ACC112 (cell line): ENCODE results near the gene SPOCK1.

Source experiments
- H2AFZ ChIP-seq: fragments of 200-600 bp; sonication (generic); one replicate; pipeline ENCODE4 v1.6.0; 2017; ENCODE audit warnings: antibody characterized with exemption, low read length; ENCODE audit not compliant: unreplicated experiment
- H3K27ac ChIP-seq: fragments of 200-600 bp; sonication (generic); 2 replicates; pipeline ENCODE4 v1.5.1; 2014; ENCODE audit warnings: low read depth, mild to moderate bottlenecking, antibody characterized with exemption, low read length, moderate library complexity
- H3K27me3 ChIP-seq: fragments of 200-600 bp; sonication (generic); 2 replicates; pipeline ENCODE4 v1.6.1; 2014; ENCODE audit warnings: mild to moderate bottlenecking, antibody characterized with exemption, low read length, moderate library complexity, mixed read lengths; ENCODE audit not compliant: insufficient read depth
- H3K36me3 ChIP-seq: fragments of 200-600 bp; sonication (generic); 2 replicates; pipeline ENCODE4 v1.6.1; 2016; ENCODE audit warnings: mild to moderate bottlenecking, antibody characterized with exemption, low read length, moderate library complexity, mixed read lengths; ENCODE audit not compliant: insufficient read depth
- H3K4me1 ChIP-seq: fragments of 200-600 bp; sonication (generic); one replicate; pipeline ENCODE4 v1.6.1; 2016; ENCODE audit warnings: low read length, mixed read lengths; ENCODE audit not compliant: insufficient read depth, unreplicated experiment, control insufficient read depth
- H3K4me3 ChIP-seq: fragments of 200-600 bp; sonication (generic); 2 replicates; pipeline ENCODE4 v1.5.1; 2014; ENCODE audit warnings: mild to moderate bottlenecking, low read depth, low read length
- H3K79me2 ChIP-seq: fragments of 200-600 bp; sonication (generic); one replicate; pipeline ENCODE4 v1.6.0; 2016; ENCODE audit warnings: low read length; ENCODE audit not compliant: control insufficient read depth, unreplicated experiment, insufficient read depth

The SPOCK1 gene

DNA sequence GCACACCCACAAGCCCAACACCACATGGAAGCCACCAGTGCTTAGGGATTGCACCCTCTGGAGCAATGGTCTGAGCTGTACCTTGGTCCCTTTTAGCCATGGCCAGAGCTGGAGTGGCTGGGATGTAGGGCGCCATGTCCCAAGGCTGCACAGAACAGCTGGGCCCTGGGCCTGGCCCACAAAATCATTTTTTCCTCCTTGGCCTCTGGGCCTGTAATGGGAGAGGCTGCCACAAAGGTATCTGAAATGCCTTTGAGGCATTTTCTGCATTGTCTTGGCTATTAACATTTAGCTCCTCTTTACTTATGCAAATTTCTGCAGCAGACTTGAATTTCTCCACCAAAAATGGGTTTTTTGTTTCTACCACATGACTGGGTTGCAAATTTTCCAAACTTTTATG lies 117.6 kb downstream of the SPOCK1 start:
- H3K4me3 ChIP-seq = no peak overlapping the region
- H3K27ac ChIP-seq = no peak overlapping the region
- no peaks in the 10 kb centered on the region for H3K36me3 ChIP-seq
- no peaks in the 10 kb centered on the region for H3K27me3 ChIP-seq
- H3K4me1 ChIP-seq = no peaks in the 10 kb centered on the region
- no peak overlapping the region for H2AFZ ChIP-seq
- H3K79me2 ChIP-seq = no peaks in the 10 kb centered on the region

- H3K4me3 ChIP-seq = no peak overlapping the region
- no peak overlapping the region for H2AFZ ChIP-seq
- H3K36me3 ChIP-seq = no peaks in the 10 kb centered on the region
- no peaks in the 10 kb centered on the region for H3K79me2 ChIP-seq
- H3K27me3 ChIP-seq = no peaks in the 10 kb centered on the region
- H3K4me1 ChIP-seq = no peaks in the 10 kb centered on the region
- H3K27ac ChIP-seq = no peak overlapping the region
Observed at GRCh38 chr5:137379555-137380286, 119.4 kb downstream of the SPOCK1 start.

DNA sequence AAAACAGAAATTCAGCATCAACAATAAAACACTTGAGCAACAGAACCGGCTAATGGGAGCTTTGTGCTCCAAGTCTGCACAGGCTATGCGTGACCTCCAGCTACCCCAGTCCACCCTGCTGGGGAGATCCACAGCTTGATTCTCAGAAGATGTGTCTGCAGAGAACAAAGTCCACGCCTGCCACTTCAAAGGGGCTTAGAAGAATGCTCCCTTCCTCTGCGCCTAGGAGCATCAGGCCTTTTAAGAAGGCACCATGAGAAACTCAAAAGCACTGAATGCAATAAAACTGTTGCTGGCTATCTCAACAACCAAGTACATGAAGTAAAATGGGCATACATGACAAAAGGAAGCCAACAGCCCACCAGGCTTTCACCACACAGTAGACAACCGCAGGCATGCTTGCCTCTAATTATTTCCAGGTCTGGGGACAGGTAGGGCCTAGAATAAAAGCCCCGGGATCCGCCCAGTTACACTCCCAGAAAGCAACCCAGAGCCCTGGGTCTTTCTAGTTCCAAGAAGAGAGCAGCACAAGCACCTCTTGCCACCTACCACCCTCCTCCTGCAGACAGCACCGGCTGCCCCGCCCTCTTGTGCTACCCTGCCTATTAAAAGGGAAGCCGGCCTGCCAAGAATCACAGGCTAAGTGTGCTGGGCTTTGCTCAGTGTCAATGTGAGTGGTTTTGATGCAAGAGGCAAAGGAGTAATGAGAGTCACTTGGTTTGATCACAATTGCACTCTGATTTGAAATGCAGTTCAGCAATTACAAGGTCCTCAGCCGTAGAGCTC lies 123.2 kb downstream of the SPOCK1 start:
- Histone ChIP-seq H3K4me3 (no peak overlapping the region), H2AFZ (no peak overlapping the region), H3K27me3 (no peaks in the 10 kb centered on the region), H3K79me2 (no peaks in the 10 kb centered on the region), H3K27ac (no peak overlapping the region), H3K4me1 (peaks cover 5% of the 10 kb centered on the region), H3K36me3 (no peaks in the 10 kb centered on the region)

GRCh38 chr5:137374110-137374714 lies 124.9 kb downstream of the SPOCK1 start:
- Histone ChIP-seq H3K27ac (no peak overlapping the region), H3K4me3 (no peak overlapping the region), H3K79me2 (no peaks in the 10 kb centered on the region), H2AFZ (no peak overlapping the region), H3K4me1 (peaks cover 15% of the 10 kb centered on the region), H3K27me3 (no peaks in the 10 kb centered on the region), H3K36me3 (no peaks in the 10 kb centered on the region)

GRCh38 chr5:137372773-137373160 lies 126.4 kb downstream of the SPOCK1 start:
- no peak overlapping the region for H2AFZ ChIP-seq
- no peaks in the 10 kb centered on the region for H3K27me3 ChIP-seq
- H3K36me3 ChIP-seq = no peaks in the 10 kb centered on the region
- H3K27ac ChIP-seq = no peak overlapping the region
- no peak overlapping the region for H3K4me3 ChIP-seq
- H3K4me1 ChIP-seq = peaks cover 15% of the 10 kb centered on the region
- H3K79me2 ChIP-seq = no peaks in the 10 kb centered on the region

DNA sequence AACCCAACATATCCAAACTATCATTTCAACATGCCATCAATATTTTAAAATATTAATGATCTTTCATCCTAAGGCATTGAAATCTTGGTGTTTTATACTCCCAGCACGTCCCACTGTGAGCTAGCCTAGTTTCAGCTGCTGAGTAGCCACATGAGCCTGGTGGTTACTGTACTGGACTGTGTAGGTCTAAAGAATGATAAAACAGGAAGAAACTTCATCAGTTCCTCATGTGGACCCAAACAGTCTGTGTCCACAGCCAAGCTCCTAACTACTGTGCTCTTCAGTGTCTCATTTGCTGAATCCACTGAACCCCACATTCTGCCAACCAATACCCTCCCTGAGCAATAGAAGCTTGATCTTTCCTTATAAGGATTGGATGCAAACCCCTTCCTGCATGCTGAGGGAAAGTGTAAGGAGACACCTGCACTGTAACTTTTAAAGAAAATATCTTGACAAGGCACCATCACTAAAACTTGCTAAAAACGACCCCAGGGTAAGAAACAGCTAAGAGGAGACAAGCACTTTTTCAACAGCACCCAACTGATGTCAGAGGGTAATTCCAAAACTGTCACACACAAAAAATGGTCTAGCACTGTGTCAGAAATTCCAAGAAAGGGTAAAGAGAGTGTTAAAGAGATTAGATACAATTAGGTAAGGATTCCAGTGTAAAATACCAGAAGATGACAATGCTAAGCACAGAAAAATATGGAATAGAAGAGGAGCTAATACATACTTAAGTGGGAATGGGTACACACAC lies 126.9 kb downstream of the SPOCK1 start:
- Histone ChIP-seq H3K4me3 (no peak overlapping the region), H2AFZ (no peak overlapping the region), H3K27ac (no peak overlapping the region), H3K36me3 (no peaks in the 10 kb centered on the region), H3K79me2 (no peaks in the 10 kb centered on the region), H3K4me1 (peaks cover 15% of the 10 kb centered on the region), H3K27me3 (no peaks in the 10 kb centered on the region)

- H3K79me2 ChIP-seq = no peaks in the 10 kb centered on the region
- H2AFZ ChIP-seq = no peak overlapping the region
- peak overlapping the region; percentile 20 for H3K27ac ChIP-seq
- no peaks in the 10 kb centered on the region for H3K27me3 ChIP-seq
- no peak overlapping the region for H3K4me3 ChIP-seq
- H3K4me1 ChIP-seq = peaks cover 22% of the 10 kb centered on the region
- H3K36me3 ChIP-seq = no peaks in the 10 kb centered on the region
Observed at GRCh38 chr5:137370096-137371071, 128.7 kb downstream of the SPOCK1 start.

DNA sequence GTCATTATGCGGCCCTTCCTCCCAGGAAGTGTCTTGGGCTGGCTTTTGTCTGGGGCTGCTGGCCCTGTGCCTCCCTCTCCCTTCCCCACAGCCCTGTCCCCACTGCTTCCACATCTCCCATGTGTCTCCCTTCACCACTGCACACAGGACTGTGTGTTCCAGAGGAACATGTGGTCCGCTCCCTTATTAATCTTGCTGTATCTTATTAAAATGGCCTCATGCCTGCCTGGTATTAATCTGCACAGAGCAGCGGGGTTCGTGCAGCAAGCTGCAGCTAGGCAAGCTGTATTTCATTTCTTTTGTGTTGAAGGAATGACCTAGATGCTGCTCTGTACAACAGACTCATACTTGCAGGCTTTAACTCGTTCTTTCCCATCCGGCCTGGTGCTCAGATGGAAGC lies 130.5 kb downstream of the SPOCK1 start:
- H2AFZ ChIP-seq = no peak overlapping the region
- no peaks in the 10 kb centered on the region for H3K36me3 ChIP-seq
- H3K27me3 ChIP-seq = no peaks in the 10 kb centered on the region
- no peak overlapping the region for H3K4me3 ChIP-seq
- no peak overlapping the region for H3K27ac ChIP-seq
- H3K4me1 ChIP-seq = peaks cover 29% of the 10 kb centered on the region
- no peaks in the 10 kb centered on the region for H3K79me2 ChIP-seq

DNA sequence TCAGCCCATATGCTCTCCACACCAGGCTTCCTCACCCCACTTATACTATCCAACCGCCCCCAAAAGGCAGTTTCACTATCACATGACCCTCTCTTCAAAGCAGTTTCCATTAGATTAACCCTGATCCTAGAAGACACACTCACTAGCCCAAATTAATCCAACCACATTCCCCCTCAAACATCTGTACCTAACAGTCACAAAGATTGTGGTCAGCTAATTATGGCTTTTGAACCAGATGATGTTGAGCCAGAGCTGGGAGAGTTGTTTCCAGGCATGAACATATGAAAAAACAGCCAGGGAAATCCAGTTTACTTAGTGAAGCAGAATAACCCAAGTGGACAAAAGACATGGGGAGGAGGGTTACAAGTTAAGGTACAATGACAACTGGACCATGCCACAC lies 131.2 kb downstream of the SPOCK1 start:
- no peak overlapping the region for H2AFZ ChIP-seq
- H3K79me2 ChIP-seq = no peaks in the 10 kb centered on the region
- H3K36me3 ChIP-seq = no peaks in the 10 kb centered on the region
- H3K4me3 ChIP-seq = no peak overlapping the region
- no peak overlapping the region for H3K27ac ChIP-seq
- no peaks in the 10 kb centered on the region for H3K27me3 ChIP-seq
- H3K4me1 ChIP-seq = peaks cover 29% of the 10 kb centered on the region
